Measurements from ENCODE around the gene BSPRY. TPM values are rescaled to one million over a fixed set of nuclear protein-coding genes. Genes with fewer than 3 reads are reported as not detected.

Gene BSPRY
- total and polyA plus RNA-seq, 2 of the 13 experiments (the other 11 are each of a cell fraction or from before 2014, with no cell fraction given), result 0.09 to 0.26 TPM

DNA sequence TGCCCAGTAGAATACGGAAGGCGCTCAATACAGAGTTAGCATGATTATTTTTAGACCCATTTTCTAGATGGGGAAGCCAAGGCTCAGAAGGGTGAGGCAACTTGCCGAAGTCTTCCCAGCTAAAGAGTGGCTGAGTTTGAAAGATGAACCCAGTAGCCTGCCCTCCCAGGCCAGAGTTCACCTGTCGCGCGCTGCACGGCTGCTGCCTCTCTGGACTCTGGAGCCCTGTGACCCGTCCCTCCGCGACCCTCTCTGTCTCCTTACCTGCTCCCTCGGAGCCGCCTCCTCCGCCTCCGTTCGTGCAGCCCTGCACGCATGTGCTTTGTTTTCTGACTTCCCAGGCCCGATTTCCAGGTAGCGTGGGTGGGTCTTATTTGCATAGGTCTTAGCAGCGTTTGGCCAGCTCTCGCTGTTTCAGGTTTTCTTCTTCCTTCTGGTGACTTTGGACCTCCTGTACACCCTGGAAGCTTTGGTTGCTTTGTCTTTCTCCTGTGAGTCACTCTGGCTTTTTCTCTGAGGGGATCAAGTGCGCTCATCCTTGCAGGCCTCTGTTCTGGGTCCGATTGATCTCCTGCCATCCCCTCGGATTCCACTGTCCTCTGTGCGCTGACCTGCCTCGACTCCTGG, 46.4 kb upstream of the BSPRY start, which contains the start of gene RNF183 (continued):
- TF ChIP-seq, protein P1, sequence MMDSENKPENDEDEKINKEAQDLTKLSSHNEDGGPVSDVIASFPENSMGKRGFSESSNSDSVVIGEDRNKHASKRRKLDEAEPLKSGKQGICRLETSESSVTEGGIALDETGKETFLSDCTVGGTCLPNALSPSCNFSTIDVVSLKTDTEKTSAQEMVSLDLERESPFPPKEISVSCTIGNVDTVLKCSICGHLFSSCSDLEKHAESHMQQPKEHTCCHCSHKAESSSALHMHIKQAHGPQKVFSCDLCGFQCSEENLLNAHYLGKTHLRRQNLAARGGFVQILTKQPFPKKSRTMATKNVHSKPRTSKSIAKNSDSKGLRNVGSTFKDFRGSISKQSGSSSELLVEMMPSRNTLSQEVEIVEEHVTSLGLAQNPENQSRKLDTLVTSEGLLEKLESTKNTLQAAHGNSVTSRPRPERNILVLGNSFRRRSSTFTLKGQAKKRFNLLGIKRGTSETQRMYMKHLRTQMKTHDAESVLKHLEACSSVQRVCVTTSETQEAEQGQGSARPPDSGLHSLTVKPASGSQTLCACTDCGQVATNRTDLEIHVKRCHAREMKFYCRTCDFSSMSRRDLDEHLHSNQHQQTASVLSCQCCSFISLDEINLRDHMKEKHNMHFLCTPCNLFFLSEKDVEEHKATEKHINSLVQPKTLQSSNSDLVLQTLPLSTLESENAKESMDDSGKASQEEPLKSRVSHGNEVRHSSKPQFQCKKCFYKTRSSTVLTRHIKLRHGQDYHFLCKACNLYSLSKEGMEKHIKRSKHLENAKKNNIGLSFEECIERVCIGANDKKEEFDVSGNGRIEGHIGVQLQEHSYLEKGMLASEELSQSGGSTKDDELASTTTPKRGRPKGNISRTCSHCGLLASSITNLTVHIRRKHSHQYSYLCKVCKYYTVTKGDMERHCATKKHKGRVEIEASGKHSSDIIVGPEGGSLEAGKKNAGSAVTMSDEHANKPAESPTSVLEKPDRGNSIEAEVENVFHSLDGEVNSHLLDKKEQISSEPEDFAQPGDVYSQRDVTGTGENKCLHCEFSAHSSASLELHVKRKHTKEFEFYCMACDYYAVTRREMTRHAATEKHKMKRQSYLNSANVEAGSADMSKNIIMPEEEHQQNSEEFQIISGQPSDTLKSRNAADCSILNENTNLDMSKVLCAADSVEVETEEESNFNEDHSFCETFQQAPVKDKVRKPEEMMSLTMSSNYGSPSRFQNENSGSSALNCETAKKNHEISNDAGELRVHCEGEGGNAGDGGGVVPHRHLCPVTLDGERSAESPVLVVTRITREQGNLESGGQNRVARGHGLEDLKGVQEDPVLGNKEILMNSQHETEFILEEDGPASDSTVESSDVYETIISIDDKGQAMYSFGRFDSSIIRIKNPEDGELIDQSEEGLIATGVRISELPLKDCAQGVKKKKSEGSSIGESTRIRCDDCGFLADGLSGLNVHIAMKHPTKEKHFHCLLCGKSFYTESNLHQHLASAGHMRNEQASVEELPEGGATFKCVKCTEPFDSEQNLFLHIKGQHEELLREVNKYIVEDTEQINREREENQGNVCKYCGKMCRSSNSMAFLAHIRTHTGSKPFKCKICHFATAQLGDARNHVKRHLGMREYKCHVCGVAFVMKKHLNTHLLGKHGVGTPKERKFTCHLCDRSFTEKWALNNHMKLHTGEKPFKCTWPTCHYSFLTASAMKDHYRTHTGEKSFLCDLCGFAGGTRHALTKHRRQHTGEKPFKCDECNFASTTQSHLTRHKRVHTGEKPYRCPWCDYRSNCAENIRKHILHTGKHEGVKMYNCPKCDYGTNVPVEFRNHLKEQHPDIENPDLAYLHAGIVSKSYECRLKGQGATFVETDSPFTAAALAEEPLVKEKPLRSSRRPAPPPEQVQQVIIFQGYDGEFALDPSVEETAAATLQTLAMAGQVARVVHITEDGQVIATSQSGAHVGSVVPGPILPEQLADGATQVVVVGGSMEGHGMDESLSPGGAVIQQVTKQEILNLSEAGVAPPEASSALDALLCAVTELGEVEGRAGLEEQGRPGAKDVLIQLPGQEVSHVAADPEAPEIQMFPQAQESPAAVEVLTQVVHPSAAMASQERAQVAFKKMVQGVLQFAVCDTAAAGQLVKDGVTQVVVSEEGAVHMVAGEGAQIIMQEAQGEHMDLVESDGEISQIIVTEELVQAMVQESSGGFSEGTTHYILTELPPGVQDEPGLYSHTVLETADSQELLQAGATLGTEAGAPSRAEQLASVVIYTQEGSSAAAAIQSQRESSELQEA (CRISPR knock-in tag; IDR thresholded peaks at IDR 0.05; ENCODE audit: not compliant biosample characterization), result peak; percentile 24
- TF ChIP-seq, protein P2, sequence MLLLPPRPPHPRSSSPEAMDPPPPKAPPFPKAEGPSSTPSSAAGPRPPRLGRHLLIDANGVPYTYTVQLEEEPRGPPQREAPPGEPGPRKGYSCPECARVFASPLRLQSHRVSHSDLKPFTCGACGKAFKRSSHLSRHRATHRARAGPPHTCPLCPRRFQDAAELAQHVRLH (CRISPR knock-in tag; IDR thresholded peaks at IDR 0.05; ENCODE audit: borderline replicate concordance, low read depth), result peak; percentile 74; the same call in 1 of the 2 replicates
- TF ChIP-seq HNF4A (CRISPR knock-in tag; IDR thresholded peaks at IDR 0.05) (peak; percentile 65), MXD4 (CRISPR knock-in tag; IDR thresholded peaks at IDR 0.05) (no peak), ZEB1 (IDR thresholded peaks at IDR 0.05; ENCODE audit: insufficient replicate concordance, low read depth) (peak; percentile 80), ZSCAN22 (CRISPR knock-in tag; IDR thresholded peaks at IDR 0.05) (no peak), ZNF460 (CRISPR knock-in tag; IDR thresholded peaks at IDR 0.05; ENCODE audit: borderline replicate concordance) (peak; percentile 55; the same call in 1 of the 2 replicates), SAP130 (CRISPR knock-in tag; IDR thresholded peaks at IDR 0.05; ENCODE audit: low read depth) (peak; percentile 59)
- TF ChIP-seq, protein P3, sequence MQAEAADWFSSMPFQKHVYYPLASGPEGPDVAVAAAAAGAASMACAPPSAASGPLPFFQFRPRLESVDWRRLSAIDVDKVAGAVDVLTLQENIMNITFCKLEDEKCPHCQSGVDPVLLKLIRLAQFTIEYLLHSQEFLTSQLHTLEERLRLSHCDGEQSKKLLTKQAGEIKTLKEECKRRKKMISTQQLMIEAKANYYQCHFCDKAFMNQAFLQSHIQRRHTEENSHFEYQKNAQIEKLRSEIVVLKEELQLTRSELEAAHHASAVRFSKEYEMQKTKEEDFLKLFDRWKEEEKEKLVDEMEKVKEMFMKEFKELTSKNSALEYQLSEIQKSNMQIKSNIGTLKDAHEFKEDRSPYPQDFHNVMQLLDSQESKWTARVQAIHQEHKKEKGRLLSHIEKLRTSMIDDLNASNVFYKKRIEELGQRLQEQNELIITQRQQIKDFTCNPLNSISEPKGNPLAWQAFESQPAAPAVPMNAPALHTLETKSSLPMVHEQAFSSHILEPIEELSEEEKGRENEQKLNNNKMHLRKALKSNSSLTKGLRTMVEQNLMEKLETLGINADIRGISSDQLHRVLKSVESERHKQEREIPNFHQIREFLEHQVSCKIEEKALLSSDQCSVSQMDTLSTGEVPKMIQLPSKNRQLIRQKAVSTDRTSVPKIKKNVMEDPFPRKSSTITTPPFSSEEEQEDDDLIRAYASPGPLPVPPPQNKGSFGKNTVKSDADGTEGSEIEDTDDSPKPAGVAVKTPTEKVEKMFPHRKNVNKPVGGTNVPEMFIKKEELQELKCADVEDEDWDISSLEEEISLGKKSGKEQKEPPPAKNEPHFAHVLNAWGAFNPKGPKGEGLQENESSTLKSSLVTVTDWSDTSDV (CRISPR knock-in tag; IDR thresholded peaks at IDR 0.05), result no peak
- TF ChIP-seq, protein P4, sequence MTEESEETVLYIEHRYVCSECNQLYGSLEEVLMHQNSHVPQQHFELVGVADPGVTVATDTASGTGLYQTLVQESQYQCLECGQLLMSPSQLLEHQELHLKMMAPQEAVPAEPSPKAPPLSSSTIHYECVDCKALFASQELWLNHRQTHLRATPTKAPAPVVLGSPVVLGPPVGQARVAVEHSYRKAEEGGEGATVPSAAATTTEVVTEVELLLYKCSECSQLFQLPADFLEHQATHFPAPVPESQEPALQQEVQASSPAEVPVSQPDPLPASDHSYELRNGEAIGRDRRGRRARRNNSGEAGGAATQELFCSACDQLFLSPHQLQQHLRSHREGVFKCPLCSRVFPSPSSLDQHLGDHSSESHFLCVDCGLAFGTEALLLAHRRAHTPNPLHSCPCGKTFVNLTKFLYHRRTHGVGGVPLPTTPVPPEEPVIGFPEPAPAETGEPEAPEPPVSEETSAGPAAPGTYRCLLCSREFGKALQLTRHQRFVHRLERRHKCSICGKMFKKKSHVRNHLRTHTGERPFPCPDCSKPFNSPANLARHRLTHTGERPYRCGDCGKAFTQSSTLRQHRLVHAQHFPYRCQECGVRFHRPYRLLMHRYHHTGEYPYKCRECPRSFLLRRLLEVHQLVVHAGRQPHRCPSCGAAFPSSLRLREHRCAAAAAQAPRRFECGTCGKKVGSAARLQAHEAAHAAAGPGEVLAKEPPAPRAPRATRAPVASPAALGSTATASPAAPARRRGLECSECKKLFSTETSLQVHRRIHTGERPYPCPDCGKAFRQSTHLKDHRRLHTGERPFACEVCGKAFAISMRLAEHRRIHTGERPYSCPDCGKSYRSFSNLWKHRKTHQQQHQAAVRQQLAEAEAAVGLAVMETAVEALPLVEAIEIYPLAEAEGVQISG (CRISPR knock-in tag; IDR thresholded peaks at IDR 0.05), result peak; percentile 26
- TF ChIP-seq, protein P5, sequence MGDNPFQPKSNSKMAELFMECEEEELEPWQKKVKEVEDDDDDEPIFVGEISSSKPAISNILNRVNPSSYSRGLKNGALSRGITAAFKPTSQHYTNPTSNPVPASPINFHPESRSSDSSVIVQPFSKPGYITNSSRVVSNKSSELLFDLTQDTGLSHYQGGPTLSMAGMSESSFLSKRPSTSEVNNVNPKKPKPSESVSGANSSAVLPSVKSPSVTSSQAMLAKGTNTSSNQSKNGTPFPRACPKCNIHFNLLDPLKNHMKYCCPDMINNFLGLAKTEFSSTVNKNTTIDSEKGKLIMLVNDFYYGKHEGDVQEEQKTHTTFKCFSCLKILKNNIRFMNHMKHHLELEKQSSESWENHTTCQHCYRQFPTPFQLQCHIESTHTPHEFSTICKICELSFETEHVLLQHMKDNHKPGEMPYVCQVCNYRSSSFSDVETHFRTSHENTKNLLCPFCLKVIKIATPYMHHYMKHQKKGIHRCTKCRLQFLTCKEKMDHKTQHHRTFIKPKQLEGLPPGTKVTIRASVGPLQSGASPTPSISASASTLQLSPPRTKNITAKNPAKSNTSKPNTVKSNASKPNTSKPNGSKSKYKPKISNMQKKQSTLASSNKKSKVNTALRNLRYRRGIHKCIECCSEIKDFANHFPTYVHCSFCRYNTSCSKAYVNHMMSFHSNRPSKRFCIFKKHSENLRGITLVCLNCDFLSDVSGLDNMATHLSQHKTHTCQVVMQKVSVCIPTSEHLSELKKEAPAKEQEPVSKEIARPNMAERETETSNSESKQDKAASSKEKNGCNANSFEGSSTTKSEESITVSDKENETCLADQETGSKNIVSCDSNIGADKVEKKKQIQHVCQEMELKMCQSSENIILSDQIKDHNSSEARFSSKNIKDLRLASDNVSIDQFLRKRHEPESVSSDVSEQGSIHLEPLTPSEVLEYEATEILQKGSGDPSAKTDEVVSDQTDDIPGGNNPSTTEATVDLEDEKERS (CRISPR knock-in tag; IDR thresholded peaks at IDR 0.05), result no peak
